SKM-1 treated with dmso at 0.1 percent for 144 hours (cell line): Measurements from ENCODE around the gene SNRNP25.
A peak's percentile ranks its signal among the peaks of the same experiment; 100 is the strongest.

ENCODE experiments used
- DNase-seq: peaks from one replicate; lab custom pipeline; 2025; ENCODE audit not compliant: unreplicated experiment; lab: John Stamatoyannopoulos, UW

SNRNP25 gene

DNA sequence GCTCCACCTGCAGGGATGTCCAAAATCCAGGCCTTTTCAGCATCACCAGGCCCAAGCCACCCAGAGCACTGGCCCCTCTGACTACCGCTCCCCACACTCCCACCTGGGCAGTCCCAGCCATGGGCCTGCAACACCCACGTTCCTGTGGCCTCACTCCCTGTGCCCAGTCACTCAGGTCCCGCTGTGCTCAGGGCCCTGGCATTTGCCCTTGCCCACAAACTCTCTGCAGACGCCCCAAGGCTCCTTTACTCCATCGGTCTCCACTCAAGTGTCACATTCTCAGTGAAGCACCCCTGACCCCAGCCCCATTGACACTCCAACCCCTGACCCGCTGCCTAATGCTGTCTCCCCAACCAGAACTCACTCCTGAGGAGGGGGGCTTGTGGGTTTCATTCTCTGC, 48.0 kb downstream of the SNRNP25 start:
- DNase-seq, result no peak

DNA sequence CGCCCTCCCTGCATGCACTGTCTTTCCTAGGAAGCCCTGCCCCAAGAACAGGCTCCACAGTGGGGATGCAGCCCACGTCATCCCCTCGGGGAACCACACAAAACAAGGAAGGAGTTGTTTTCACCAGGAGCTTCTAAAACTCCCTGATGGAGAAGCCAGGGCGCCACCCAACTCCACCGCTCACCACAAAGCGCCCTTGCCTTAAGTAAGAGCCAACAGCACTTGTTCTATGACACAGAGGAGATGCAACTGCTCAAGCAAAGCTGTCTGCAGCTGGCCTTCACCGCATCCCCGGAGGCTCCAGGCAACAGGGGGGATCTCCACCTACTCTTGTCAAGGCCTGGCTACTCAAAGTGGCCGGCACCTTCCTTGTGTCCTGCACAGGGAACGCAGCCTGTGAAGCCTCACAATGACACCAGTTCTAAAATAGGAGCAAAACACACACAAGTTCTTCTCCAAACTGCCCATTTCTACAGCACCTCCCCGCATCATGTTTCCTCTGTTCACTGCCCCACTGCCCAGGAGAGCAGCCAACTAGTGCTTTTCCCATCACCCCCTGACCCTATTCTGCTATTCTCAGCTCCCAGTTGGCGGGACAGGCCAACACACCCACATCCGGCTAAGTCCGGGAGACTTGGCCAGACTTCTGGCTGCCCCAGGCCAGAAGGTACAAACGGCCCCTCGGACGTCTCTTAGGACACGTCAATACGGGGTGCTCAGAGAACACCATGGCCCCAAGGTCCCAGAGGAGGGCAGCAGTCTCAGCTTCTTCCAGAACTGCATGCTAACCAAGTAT, 48.6 kb downstream of the SNRNP25 start:
- DNase-seq, result no peak

- no peak for DNase-seq
These were observed 50.7 kb downstream of the SNRNP25 start for GRCh38 chr16:104355-104754.

DNA sequence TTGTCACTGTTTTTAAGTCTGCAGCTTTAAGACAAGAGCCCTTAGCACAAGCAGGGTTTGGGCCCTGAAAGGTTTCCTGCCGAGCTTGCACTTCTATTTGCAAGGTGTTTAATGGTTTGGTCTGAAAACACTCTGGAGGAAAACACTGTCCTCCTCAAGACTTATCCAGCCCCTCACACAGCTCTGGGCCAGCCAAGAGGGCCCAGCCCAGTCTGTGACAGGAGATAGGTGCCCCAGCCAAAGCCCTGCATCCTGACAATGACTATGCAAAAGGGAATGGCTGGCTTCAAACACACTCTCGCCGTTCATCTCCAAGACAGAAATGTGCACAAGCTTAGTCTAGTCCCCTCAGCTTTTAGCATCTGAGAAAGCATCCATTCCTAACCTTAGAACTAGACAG, 51.3 kb downstream of the SNRNP25 start:
- no peak for DNase-seq

- no peak for DNase-seq
These were observed 51.9 kb downstream of the SNRNP25 start for GRCh38 chr16:105521-105920.

DNA sequence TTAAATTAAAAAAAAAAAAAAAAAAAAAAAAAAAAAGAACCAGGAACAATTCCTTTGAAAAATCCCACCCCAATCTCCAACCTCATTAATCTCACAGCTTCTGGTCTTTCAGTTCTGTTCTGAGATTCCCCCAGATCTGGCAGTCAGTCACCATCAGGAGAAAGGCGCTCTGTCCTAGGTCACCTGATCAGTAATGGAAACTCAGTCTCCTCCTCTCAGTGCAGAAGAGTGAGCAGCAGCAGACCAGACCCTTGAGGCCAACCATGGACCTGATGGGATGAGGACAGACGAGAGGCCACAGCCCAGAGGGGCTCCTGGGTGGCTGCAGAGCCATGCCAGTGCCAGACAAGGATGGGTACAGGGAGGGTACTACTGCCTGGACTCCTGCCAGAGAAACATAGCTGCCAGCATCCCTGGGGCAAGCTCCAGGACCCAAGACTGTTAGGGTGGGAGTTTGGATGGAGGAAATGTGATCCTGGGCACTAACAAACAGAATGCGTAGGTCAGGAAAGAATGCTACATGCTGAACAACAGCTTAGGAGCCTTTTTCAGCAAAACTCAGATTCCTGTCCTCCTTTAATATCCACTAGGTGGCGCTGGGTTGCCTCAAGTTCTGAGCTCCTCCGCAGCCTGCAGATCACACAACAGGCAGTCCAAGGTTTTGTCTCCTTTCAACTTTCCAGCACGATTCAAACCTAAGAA, 53.1 kb downstream of the SNRNP25 start:
- peak; percentile 49 for DNase-seq
